ENCODE measurements around the gene BEND7. TPM values are rescaled to one million over a fixed set of nuclear protein-coding genes. Genes with fewer than 3 reads are reported as not detected.

BEND7 gene
- total RNA-seq, 2 donors from 2014 or later: 10.1 to 44.5 TPM

DNA sequence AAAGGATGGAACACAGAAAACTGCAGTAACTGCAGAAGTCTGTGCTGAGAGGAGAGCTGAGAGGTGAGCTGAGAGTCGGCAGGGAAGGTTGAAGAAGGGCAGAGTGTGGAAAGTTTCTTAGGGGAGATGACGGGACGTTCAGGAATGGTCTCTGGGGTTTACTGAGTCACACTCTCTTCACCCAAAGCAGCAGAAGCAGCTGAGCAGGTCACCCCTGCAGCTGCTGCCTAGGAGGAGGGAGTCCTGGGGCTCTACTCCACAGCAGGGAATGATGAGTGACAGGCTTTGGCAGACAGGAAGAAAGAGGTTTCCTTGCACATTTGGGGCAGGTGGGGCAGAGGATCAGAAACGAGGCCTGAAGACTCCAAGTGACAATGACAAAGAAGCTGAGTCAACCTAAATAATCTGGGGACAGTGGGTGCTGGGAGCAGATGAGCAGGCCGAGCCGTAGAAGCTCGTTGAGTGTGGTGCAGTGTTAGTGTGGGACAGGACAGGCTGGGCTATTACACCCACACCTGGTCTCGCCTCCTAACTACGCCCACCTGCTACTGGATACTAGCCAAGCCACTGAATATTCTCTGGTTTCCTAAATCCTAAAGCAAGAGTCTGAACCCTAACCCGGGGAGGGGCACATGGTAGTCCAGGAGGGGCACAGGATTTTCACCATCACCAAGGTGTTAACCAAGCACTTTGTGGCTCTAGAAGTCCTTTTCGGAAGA, 24.9 kb downstream of the BEND7 start:
- no peaks in the 10 kb centered on the region for H3K9me3 ChIP-seq
- no peaks in the 10 kb centered on the region for H3K27me3 ChIP-seq (replicated peaks; ENCODE audit: insufficient read depth)
- WGBS: 85% methylated on average over 11 of the region's 11 CpGs
- TF ChIP-seq CTCF (IDR thresholded peaks at IDR 0.05) (no peak), POLR2A (IDR thresholded peaks at IDR 0.05) (no peak), POLR2AphosphoS5 (IDR thresholded peaks at IDR 0.05) (no peak)
- intact Hi-C loops (cut with DNase I): no loop called here
- DNase-seq (ENCODE audit: low spot score): no peak
- H3K27ac ChIP-seq: no peak overlapping the region
- no peaks in the 10 kb centered on the region for H3K4me1 ChIP-seq (replicated peaks)
- H3K4me3 ChIP-seq: no peak overlapping the region
- H3K36me3 ChIP-seq: no peaks in the 10 kb centered on the region

GRCh38 chr10:13502380-13502779, 26.4 kb downstream of the BEND7 start:
- Histone ChIP-seq H3K27me3 (replicated peaks; ENCODE audit: insufficient read depth) (no peaks in the 10 kb centered on the region), H3K4me3 (no peak overlapping the region), H3K36me3 (no peaks in the 10 kb centered on the region), H3K9me3 (no peaks in the 10 kb centered on the region), H3K4me1 (replicated peaks) (no peaks in the 10 kb centered on the region), H3K27ac (no peak overlapping the region)
- intact Hi-C loops (cut with DNase I): no loop called here
- 61% methylated on average over 9 of the region's 9 CpGs for WGBS
- DNase-seq (ENCODE audit: low spot score): no peak
- TF ChIP-seq CTCF (IDR thresholded peaks at IDR 0.05) (no peak), POLR2AphosphoS5 (IDR thresholded peaks at IDR 0.05) (no peak), POLR2A (IDR thresholded peaks at IDR 0.05) (no peak)

DNA sequence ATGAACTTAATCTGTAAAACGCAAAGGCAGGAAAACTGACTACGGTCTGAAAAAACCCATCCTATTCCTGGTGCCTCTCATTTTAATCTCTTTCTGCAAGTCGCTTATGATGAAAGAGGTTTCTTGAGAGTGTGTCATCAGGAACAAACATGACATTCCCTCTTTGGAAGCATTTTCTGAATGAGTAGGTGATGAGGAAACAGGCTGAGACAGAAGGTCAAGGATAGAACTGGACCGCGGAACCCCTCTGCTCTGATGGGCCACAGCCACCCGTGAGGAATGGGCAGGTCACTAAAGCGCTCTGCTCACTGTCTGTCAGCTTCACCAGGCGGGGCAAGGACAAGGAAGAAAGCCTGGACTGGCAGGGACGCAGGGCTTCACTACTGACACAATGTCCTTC, 28.6 kb downstream of the BEND7 start:
- DNase-seq (ENCODE audit: low spot score): no peak
- no peak overlapping the region for H3K4me3 ChIP-seq
- H3K27ac ChIP-seq: no peak overlapping the region
- TF ChIP-seq POLR2A (IDR thresholded peaks at IDR 0.05): no peak
- TF ChIP-seq POLR2AphosphoS5 (IDR thresholded peaks at IDR 0.05): no peak
- no peak for TF ChIP-seq CTCF (IDR thresholded peaks at IDR 0.05)
- H3K27me3 ChIP-seq (replicated peaks; ENCODE audit: insufficient read depth): no peaks in the 10 kb centered on the region
- WGBS: 94% methylated on average over 9 of the region's 9 CpGs
- H3K36me3 ChIP-seq: no peaks in the 10 kb centered on the region
- intact Hi-C loops (cut with DNase I): no loop called here
- H3K9me3 ChIP-seq: no peaks in the 10 kb centered on the region
- H3K4me1 ChIP-seq (replicated peaks): no peaks in the 10 kb centered on the region

- TF ChIP-seq POLR2A (IDR thresholded peaks at IDR 0.05) (no peak), CTCF (IDR thresholded peaks at IDR 0.05) (no peak), POLR2AphosphoS5 (IDR thresholded peaks at IDR 0.05) (no peak)
- H3K4me3 ChIP-seq: no peak overlapping the region
- no peak overlapping the region for H3K27ac ChIP-seq
- no peaks in the 10 kb centered on the region for H3K36me3 ChIP-seq
- no peaks in the 10 kb centered on the region for H3K4me1 ChIP-seq (replicated peaks)
- no peaks in the 10 kb centered on the region for H3K9me3 ChIP-seq
- H3K27me3 ChIP-seq (replicated peaks; ENCODE audit: insufficient read depth): no peaks in the 10 kb centered on the region
- no peak for DNase-seq (ENCODE audit: low spot score)
- 96% methylated on average over 5 of the region's 5 CpGs for WGBS
- intact Hi-C loops (cut with DNase I): no loop called here
Measured at GRCh38 chr10:13499150-13499549, 29.7 kb downstream of the BEND7 start.

DNA sequence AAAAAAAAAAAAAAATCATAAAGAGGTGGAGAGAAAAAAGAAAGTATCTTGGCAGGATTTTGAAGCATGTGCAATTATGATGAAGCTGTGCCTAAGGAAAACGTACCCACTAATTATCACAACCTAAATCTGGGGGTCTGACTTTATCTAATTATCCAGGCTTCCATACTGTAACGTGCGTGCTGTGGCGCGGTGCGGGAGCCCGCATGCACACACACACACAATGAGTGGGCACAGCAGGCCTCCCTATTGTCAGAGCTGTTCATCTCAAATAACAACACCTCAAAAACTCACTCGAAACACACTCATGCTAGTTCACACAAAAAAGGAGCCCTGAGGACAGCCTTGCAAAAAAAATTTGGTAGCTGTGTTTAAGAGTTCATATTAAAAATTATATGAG, 31.9 kb downstream of the BEND7 start:
- no peak for DNase-seq (ENCODE audit: low spot score)
- TF ChIP-seq POLR2A (IDR thresholded peaks at IDR 0.05) (no peak), CTCF (IDR thresholded peaks at IDR 0.05) (no peak)
- Histone ChIP-seq H3K36me3 (no peaks in the 10 kb centered on the region), H3K27me3 (replicated peaks; ENCODE audit: insufficient read depth) (no peaks in the 10 kb centered on the region), H3K9me3 (no peaks in the 10 kb centered on the region), H3K4me3 (no peak overlapping the region), H3K27ac (no peak overlapping the region), H3K4me1 (replicated peaks) (no peaks in the 10 kb centered on the region)
- intact Hi-C loops (cut with DNase I): no loop called here
- 94% methylated on average over 8 of the region's 8 CpGs for WGBS
